Subcutaneous adipose tissue (tissue), 4 donors: ENCODE results near the gene MYBPC1. TPM values are rescaled to one million over a fixed set of nuclear protein-coding genes. Genes with fewer than 3 reads are reported as not detected.

ENCODE experiments used
- CTCF ChIP-seq: fragments of 450-650 bp; IDR thresholded peaks from one replicate; pipeline ENCODE4 v1.5.1; 2016; ENCODE audit warnings: low read depth, mild to moderate bottlenecking, control low read depth, antibody characterized with exemption, moderate library complexity
- total RNA-seq, 4 donors: library from RNA; depleted of rRNA; stranded (reverse); fragments of >200 nt; gene quantifications; one replicate each; pipeline ENCODE4 v1.1.0, GENCODE V29; 2016

Gene MYBPC1
- total RNA-seq, 4 donors from 2014 or later: 0.17 to 0.66 TPM; not detected in 2

- TF ChIP-seq CTCF: no peak
Observed at GRCh38 chr12:101642115-101643067, 47.6 kb downstream of the MYBPC1 start.

GRCh38 chr12:101647711-101648110 lies 52.9 kb downstream of the MYBPC1 start:
- TF ChIP-seq CTCF: no peak

- TF ChIP-seq CTCF: no peak
Observed at GRCh38 chr12:101648195-101648594, 53.4 kb downstream of the MYBPC1 start.

GRCh38 chr12:101650346-101651117 lies 55.8 kb downstream of the MYBPC1 start:
- TF ChIP-seq CTCF: no peak

GRCh38 chr12:101653030-101653429 lies 58.3 kb downstream of the MYBPC1 start:
- no peak for TF ChIP-seq CTCF

- TF ChIP-seq CTCF: no peak
Observed at GRCh38 chr12:101653503-101653902, 58.7 kb downstream of the MYBPC1 start.

GRCh38 chr12:101654442-101654841 lies 59.7 kb downstream of the MYBPC1 start:
- TF ChIP-seq CTCF: no peak
